C4-2B (cell line): Measurements from ENCODE around the gene SRSF11.
A peak's percentile ranks its signal among the peaks of the same experiment; 100 is the strongest.
"Not testable (repeated sequence)": the region's sequence is repeated elsewhere in the genome, so short reads cannot be mapped to it uniquely, and the experiment has no call there.

Experiments
- H3K27ac ChIP-seq: fragments of 450-650 bp; 2 replicates; pipeline ENCODE4 v1.5.1; 2017
- ZFX ChIP-seq: fragments of 450-650 bp; IDR thresholded peaks from 2 replicates; pipeline ENCODE4 v1.6.1; 2017
- TF ChIP-seq, protein P1 (sequence below): fragments of 450-650 bp; conservative IDR thresholded peaks from 2 replicates; pipeline ENCODE4 v1.5.1; 2017; ENCODE audit warnings: mild to moderate bottlenecking

The SRSF11 gene, protein sequence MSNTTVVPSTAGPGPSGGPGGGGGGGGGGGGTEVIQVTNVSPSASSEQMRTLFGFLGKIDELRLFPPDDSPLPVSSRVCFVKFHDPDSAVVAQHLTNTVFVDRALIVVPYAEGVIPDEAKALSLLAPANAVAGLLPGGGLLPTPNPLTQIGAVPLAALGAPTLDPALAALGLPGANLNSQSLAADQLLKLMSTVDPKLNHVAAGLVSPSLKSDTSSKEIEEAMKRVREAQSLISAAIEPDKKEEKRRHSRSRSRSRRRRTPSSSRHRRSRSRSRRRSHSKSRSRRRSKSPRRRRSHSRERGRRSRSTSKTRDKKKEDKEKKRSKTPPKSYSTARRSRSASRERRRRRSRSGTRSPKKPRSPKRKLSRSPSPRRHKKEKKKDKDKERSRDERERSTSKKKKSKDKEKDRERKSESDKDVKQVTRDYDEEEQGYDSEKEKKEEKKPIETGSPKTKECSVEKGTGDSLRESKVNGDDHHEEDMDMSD

DNA sequence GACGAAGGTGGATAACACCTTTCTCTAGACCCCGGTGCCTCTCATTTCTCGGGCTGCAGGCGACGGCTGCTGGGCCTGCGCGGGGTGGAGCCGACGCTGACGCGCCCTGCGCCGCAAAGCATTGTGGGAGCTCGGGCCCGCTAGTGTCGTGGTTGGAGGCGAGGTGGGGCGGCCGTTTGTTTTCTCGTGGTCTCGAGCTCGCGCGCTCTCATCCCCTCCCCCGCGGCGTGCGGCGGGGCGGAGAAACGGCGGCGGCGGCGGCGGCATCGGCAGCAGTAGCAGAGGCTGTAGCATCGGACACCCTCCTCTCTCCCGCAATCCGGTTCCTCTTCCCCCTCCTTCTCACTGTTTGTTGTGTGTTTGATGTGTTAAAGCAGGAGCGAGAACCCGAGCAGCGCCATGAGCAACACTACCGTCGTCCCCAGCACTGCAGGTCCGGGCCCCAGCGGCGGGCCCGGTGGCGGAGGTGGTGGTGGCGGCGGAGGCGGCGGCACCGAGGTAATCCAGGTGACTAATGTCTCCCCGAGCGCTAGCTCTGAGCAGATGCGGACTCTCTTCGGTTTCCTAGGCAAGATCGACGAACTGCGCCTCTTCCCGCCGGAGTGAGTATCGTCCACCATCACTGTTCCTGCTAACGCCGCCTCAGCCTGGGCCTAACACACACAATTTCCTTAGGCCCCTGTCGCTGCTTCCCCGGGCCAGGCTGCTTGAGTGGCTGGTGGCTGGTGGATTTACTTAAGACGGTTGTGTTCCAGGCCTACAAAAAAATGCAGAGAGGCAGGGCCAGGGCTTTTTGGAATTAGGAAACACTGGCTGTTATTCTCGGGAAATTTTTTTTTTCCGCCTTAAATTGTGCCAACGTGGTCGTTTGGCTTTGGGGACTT, at the start of gene SRSF11:
Gene SRSF11 (plus strand): TSS at position 143 of the 884 bp plus-strand sequence. CDS start 257 bp downstream, at position 400.
- TF ChIP-seq ZFX = peak; percentile 98
- TF ChIP-seq, protein P1, sequence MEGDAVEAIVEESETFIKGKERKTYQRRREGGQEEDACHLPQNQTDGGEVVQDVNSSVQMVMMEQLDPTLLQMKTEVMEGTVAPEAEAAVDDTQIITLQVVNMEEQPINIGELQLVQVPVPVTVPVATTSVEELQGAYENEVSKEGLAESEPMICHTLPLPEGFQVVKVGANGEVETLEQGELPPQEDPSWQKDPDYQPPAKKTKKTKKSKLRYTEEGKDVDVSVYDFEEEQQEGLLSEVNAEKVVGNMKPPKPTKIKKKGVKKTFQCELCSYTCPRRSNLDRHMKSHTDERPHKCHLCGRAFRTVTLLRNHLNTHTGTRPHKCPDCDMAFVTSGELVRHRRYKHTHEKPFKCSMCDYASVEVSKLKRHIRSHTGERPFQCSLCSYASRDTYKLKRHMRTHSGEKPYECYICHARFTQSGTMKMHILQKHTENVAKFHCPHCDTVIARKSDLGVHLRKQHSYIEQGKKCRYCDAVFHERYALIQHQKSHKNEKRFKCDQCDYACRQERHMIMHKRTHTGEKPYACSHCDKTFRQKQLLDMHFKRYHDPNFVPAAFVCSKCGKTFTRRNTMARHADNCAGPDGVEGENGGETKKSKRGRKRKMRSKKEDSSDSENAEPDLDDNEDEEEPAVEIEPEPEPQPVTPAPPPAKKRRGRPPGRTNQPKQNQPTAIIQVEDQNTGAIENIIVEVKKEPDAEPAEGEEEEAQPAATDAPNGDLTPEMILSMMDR = no peak; the same call in 1 of the 2 replicates
- H3K27ac ChIP-seq = peak within 1 kb of the TSS; percentile 95

DNA sequence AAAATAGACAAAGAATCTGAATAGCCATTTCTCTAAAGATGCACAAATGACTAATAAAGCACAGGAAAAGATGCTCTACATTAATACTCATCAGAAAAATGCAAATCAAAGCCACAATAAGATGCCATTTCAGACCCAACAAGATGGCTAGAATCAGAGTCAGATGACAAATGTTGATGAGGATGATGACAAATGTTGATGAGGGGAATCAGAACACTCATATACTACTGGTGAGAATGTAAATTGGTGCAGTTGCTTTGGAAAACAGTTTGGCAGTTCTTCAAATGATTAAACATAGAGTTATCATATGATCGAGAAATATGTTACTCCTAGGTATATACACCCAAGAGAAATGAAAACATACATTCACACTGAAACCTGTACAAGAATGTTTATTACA, 49.7 kb upstream of the SRSF11 start:
- no peak overlapping the region for H3K27ac ChIP-seq
- TF ChIP-seq ZFX = no peak
- TF ChIP-seq, protein P1 = no peak

DNA sequence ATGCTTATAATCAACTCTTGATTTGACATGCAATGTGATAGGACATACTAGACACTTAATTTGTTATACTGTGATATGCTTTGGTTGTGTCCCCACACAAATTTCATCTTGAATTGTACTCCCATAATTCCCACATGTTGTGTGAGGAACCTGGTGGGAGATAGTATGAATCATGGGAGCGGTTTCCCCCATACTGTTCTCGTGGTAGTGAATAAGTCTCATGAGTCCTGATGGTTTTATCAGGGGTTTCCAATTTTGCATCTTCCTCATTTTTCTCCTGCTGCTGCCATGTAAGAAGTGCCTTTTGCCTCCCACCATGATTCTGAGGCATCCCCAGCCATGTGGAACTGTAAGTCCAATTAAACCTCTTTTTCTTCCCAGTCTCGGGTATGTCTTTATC, 36.0 kb upstream of the SRSF11 start:
- not testable (repeated sequence) for H3K27ac ChIP-seq

DNA sequence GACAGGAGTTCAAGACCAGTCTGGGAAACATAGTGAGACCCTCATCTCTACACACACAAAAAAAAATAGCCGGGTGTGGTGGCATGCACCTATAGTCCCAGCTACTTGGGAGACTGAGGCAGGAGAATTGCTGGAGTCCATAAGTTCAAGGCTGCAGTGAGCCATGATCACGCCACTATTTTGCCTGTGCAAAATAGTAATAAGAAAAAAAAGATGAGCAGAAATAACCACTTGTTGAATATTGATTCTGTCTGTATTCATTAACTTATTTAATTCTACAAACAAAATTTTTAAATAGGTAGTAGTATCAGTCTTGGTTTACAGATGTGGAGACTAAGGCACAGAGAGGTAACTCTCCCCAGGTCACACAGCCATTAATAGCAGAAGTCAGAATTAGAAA, 32.7 kb upstream of the SRSF11 start:
- H3K27ac ChIP-seq = no peak overlapping the region
- TF ChIP-seq, protein P1 = no peak
- no peak for TF ChIP-seq ZFX

DNA sequence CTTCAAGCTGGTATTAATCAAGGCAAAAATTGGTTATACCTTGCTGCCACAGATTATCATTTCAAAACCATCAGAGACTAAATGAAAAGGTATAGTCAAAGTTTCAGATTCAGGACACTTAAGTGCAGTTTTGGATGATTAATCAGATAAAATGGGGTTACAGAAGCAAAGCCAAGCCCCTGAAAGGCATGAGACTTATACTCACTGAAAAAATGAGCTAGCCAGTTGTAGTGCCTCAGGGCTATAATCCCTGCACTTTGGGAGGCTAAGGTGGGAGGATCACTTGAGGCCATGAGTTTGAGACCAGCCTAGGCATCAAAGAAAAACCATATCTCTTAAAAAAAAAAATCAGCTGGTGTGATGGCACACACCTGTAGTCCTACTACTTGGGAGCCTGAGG, 31.0 kb upstream of the SRSF11 start:
- H3K27ac ChIP-seq = no peak overlapping the region
- no peak for TF ChIP-seq ZFX
- TF ChIP-seq, protein P1 = no peak

DNA sequence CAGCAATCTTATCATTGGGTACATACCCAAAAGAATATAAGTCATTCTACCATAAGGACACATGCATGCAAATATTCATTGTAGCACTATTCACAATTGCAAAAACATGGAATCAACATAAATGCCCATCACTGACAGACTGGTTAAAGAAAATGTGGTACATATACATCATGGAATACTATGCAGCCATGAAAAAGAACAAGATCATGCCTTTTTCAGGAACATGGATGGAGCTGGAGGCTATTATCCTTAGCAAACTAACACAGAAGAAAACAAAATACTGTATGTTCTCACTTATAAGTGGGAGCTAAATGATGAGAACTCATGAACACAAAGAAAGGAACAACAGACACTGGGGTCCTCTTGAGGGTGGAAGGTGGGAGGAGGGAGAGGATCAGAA, 28.7 kb upstream of the SRSF11 start:
- not testable (repeated sequence) for H3K27ac ChIP-seq

DNA sequence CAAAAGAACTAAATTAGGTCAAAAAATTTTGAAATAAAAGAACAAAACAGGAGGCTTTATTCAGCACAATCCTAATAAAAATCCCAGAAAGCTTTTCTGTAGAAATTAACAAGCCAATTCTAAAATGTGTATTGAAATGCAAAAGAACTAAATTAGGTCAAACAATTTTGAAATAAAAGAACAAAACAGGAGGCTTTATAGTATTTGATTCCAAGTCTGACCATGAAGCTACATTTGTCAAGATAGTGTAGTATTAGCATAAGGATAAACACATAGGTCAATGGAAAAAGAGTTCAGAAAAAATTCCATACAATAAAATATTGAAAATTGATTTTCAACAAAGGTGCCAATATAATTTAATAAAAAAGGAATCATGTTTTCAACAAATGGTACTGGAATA, 26.6 kb upstream of the SRSF11 start:
- no peak overlapping the region for H3K27ac ChIP-seq
- no peak for TF ChIP-seq ZFX
- TF ChIP-seq, protein P1 = no peak

DNA sequence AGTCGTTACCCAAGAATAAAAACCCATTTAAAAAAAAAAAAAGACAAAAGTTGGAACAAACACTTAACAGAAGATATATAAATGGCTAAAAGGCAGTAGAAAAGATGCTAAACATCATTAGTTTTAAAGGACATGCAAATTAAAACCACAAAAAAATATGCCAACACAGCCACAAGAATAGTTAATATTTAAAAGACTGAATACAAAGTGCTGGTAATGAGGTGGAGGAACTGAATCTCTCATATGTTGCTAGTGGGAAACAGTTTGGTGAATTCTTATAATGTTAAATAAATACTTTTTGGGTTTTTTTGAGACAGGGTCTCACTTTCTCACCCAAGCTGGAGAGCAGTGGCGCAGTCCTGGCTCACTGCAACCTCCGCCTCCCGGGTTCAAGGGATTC, 25.8 kb upstream of the SRSF11 start:
- TF ChIP-seq, protein P1 = no peak
- TF ChIP-seq ZFX = no peak
- no peak overlapping the region for H3K27ac ChIP-seq
